Stimulated activated CD4-positive, alpha-beta T cell treated with anti-CD3 and anti-CD28 coated beads, Interleukin-4, amount 100 ng/mL, for 24 hours (primary cell): ENCODE results near the gene DGCR6L.
"Not testable (repeated sequence)": the region's sequence is repeated elsewhere in the genome, so short reads cannot be mapped to it uniquely, and the experiment has no call there.

ENCODE experiments used
- DNase-seq: peaks from one replicate; pipeline ENCODE4 v3.0.0-alpha.2; 2020

DGCR6L gene

GRCh38 chr22:20324139-20324516, 4.3 kb upstream of the DGCR6L start:
- DNase-seq: peak; percentile 51

GRCh38 chr22:20321552-20322211, 1.8 kb upstream of the DGCR6L start:
- peak; percentile 2 for DNase-seq

- DNase-seq: peak; percentile 4
These were observed 1.0 kb upstream of the DGCR6L start for GRCh38 chr22:20320659-20321551.

GRCh38 chr22:20319041-20319744, 667 bp downstream of the DGCR6L start:
- no peak for DNase-seq

- DNase-seq: peak; percentile 3
These were observed 1.7 kb downstream of the DGCR6L start for GRCh38 chr22:20318043-20318688.

- DNase-seq: peak; percentile 33
These were observed 2.3 kb downstream of the DGCR6L start for GRCh38 chr22:20317402-20318042.

- no peak for DNase-seq
These were observed 2.9 kb downstream of the DGCR6L start for GRCh38 chr22:20316844-20317401.

GRCh38 chr22:20316217-20316843, 3.5 kb downstream of the DGCR6L start:
- DNase-seq: peak; percentile 3

- peak; percentile 3 for DNase-seq
These were observed 4.3 kb downstream of the DGCR6L start for GRCh38 chr22:20315337-20316216.

GRCh38 chr22:20314741-20315336, 5.0 kb downstream of the DGCR6L start:
- DNase-seq: peak; percentile 0

GRCh38 chr22:20314206-20314605, 5.7 kb downstream of the DGCR6L start:
- DNase-seq: peak; percentile 1

- DNase-seq: peak; percentile 1
These were observed 6.4 kb downstream of the DGCR6L start for GRCh38 chr22:20313306-20314077.

GRCh38 chr22:20312396-20313191, 7.3 kb downstream of the DGCR6L start:
- peak; percentile 1 for DNase-seq

GRCh38 chr22:20311249-20312062, 8.4 kb downstream of the DGCR6L start:
- not testable (repeated sequence) for DNase-seq

GRCh38 chr22:20310773-20311172, 9.1 kb downstream of the DGCR6L start:
- DNase-seq: not testable (repeated sequence)

- not testable (repeated sequence) for DNase-seq
These were observed 9.7 kb downstream of the DGCR6L start for GRCh38 chr22:20310180-20310579.
